HG02840 (cell line): ENCODE data around the gene ANKRD23.

Source experiments
- ATAC-seq: cut with Tn5 transposase; IDR thresholded peaks from one replicate; pipeline ENCODE4 v1.9.1; 2021; ENCODE audit warnings: mild to moderate bottlenecking, moderate library complexity, moderate number of reproducible peaks; ENCODE audit not compliant: unreplicated experiment, low FRiP score

ANKRD23 gene

GRCh38 chr2:96839875-96840850 is 3.7 kb downstream of the ANKRD23 start:
- ATAC-seq = no peak

- ATAC-seq = no peak
These were observed 4.4 kb downstream of the ANKRD23 start for GRCh38 chr2:96839293-96839874.

- ATAC-seq = no peak
These were observed 5.2 kb downstream of the ANKRD23 start for GRCh38 chr2:96838345-96839292.

GRCh38 chr2:96837575-96837974 is 6.2 kb downstream of the ANKRD23 start:
- ATAC-seq = no peak

GRCh38 chr2:96835830-96836229 is 8.0 kb downstream of the ANKRD23 start:
- ATAC-seq = no peak

- ATAC-seq = no peak
These were observed 10.9 kb downstream of the ANKRD23 start for GRCh38 chr2:96832754-96833507.

- no peak for ATAC-seq
These were observed 11.4 kb downstream of the ANKRD23 start for GRCh38 chr2:96832408-96832753.

- ATAC-seq = no peak
These were observed 12.1 kb downstream of the ANKRD23 start for GRCh38 chr2:96831679-96832078.

- no peak for ATAC-seq
These were observed 13.7 kb downstream of the ANKRD23 start for GRCh38 chr2:96830044-96830562.

- no peak for ATAC-seq
These were observed 14.9 kb downstream of the ANKRD23 start for GRCh38 chr2:96828874-96829273.

GRCh38 chr2:96828436-96828835 is 15.4 kb downstream of the ANKRD23 start:
- ATAC-seq = no peak

- ATAC-seq = no peak
These were observed 17.1 kb downstream of the ANKRD23 start for GRCh38 chr2:96826546-96827278.

- ATAC-seq = no peak
These were observed 18.8 kb downstream of the ANKRD23 start for GRCh38 chr2:96825057-96825456.

GRCh38 chr2:96824079-96824870 is 19.5 kb downstream of the ANKRD23 start:
- no peak for ATAC-seq

GRCh38 chr2:96823198-96823597 is 20.6 kb downstream of the ANKRD23 start:
- ATAC-seq = no peak

- no peak for ATAC-seq
These were observed 21.0 kb downstream of the ANKRD23 start for GRCh38 chr2:96822786-96823185.

GRCh38 chr2:96821113-96821675 is 22.6 kb downstream of the ANKRD23 start:
- no peak for ATAC-seq

- ATAC-seq = no peak
These were observed 23.8 kb downstream of the ANKRD23 start for GRCh38 chr2:96819876-96820511.
